ENCODE data around the gene TMEM95.

The TMEM95 gene

DNA sequence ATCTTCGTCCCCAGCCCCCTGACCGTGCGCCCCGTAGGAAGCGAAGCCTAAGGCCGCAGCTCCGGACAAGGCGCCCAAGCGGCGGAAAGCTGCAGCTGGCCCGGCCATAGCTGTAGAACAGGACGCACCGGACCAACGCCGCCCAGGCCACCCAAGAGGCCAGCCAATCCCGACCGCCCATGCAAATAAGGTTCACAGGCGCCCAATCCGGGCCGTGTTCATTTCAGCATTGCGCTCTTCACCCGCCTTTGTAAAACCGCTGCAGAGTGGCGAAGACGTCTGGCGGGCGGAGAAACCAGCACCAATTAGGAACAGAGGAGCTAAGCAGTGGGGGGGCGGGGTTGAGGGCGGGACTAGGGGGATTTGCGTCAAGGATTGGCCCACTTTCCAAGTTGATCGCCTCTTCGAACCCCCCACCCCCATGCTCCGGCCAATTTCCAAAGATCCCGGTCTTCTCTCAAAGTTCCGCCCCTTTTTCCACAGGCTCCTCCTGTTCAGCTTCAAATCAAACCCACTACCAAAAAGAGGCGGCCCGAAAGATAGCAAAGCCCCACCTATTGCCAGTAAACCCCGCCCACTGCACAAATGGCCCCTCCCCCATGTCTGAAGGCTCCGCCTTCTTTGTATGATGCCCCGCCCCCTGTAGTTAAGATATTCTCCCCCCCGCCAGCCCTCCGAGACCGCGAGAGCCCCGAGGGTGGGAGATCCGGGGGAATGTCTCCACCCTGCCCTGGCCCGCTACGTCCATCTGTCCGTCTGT lies 49.2 kb downstream of the TMEM95 start, which contains the start of gene TMEM256:
Gene TMEM256 (minus strand): TSS at position 121 of the 760 bp plus-strand sequence. CDS start 13 bp downstream, at position 108.
- peak; percentile 85 to 87 (median 86) for DNase-seq (ENCODE audit: low read depth in 2 of 3, low spot score in 2 of 3)

DNA sequence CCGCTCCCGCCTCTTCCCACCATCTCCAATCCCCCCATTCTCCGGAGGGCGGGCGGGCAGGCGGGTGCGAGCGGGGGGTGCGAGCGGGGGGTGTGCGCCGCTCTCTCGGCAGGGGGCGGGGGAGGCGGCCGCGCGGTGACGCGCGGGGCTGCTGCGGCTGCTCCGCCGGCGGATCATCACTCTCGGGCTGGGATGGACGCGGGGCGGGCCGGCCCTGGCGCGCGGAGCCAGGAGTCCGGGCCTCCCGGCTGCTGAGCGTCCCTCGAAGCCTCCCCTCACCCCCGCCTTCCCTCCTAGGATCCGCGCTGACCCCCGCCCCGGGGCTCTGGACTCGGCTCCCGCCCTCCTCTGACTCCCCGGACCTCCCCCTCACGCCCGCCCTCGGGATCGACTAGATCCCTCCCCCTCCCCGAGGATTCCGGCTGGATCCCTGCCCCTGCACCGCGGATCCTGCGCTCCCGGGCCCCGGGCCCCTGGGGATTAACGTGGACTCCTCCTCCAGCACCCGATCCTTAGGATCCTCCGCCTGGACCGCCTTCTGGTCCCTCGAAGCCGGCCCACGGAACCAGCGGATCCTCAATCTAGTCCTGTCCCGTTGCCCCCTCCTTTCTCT lies 49.9 kb downstream of the TMEM95 start:
- DNase-seq (ENCODE audit: low read depth in 2 of 3, low spot score in 2 of 3): peak in 1 of 3 experiments; percentile 38

DNA sequence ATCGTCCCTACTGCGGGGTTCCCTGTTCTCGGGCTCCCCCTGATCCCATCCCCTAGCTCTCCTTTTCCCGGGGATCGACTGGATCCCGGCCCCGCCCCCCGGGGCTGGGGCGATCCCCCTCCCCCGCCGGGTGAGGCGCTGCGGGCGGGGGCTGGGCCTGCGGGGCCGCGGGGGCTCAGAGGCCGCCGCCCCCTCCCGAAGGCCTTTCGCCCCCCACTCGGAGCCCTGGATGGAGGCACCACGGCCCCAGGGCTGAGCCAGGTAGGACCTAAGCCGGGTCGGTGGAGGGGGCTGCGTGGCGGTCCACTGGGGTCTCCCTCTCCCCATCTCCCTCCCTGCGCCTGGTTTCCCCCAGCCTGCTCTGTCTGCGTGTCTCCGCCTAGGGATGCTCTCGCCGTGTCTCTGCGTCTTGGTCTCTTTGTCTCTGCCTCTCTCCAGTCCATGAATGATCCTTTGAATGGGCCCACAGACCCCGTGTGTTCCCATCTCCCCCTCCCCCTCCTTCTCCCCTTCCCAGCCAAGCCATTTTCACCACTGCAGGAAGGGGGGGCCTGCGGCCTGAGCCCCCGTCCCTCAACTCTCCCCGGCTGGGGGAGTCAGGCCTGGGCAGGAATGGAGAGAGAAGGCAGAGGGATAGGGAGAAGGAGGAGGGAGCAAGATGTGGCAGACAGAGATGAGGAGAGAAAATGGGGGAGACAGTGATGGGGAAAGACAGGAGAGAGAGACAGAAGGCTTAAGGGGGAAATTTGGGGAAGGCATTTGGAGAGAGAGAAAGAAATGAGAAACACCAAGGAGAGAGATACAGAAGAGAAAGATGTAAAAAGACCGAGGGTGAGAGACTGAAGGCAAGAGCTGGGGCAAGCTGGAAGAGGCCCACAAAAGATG lies 50.6 kb downstream of the TMEM95 start:
- no peak for DNase-seq (ENCODE audit: low read depth in 2 of 3, low spot score in 2 of 3)

DNA sequence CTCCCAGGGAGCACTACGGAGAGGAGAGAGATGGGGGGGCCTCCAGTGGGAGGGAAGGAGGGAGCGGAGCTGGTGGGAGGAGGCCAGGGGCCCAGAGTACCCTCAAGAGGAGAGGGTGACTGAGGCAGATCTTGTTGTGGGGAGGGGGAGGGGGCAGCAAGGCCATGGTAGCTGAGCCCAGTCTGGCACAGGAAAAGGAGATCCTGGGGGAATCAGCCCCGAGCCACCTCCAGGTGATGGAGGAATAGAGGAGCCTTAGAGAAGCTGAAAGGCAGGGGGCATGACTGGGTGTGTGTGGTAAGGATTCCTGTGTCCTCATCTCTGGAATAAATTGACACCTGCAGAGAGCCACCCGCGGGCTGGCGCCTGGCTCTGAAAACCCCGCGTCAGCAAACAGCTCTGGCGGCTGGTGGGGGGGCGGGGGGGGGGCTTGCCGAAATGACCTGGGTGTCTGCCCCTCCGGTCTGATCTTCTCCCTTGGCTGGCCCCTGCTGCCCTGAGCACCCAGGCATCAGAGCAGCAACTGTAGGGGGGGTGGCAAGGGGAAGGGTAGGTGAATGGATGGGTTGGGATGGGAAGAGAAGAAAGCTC lies 51.4 kb downstream of the TMEM95 start:
- DNase-seq (ENCODE audit: low read depth in 2 of 3, low spot score in 2 of 3): no peak

All from activated CD8-positive, alpha-beta memory T cell treated with anti-CD3 and anti-CD28 coated beads for 48 hours (primary cell).